GOT3 (cell line): Measurements from ENCODE around the gene KRT78.

Source experiments
- DNase-seq: peaks from one replicate; lab custom pipeline; 2025; ENCODE audit warnings: mixed read lengths; lab: John Stamatoyannopoulos, UW

KRT78 gene

DNA sequence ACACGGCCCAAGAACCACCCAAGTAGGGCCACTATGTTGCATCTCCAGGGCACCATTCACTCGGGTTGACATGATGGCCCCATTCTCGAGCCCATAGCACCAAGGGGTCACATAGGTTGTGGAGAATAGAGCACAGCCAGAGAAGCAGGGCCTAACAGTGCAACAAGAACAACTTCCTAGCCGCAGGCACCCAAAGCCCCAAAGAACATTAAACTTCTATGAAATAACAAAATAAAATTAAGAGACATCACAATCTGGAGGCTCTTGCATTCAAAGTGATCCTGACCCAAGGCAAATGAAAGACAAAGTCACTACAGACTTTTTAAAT is 36.8 kb downstream of the KRT78 start:
- no peak for DNase-seq

- DNase-seq: no peak
Measured at GRCh38 chr12:52811191-52812072, 37.4 kb downstream of the KRT78 start.

- DNase-seq: no peak
Measured at GRCh38 chr12:52810554-52810953, 38.2 kb downstream of the KRT78 start.

- no peak for DNase-seq
Measured at GRCh38 chr12:52809166-52809565, 39.6 kb downstream of the KRT78 start.

- no peak for DNase-seq
Measured at GRCh38 chr12:52808573-52809160, 40.1 kb downstream of the KRT78 start.

GRCh38 chr12:52807544-52808470 is 41.0 kb downstream of the KRT78 start:
- no peak for DNase-seq

DNA sequence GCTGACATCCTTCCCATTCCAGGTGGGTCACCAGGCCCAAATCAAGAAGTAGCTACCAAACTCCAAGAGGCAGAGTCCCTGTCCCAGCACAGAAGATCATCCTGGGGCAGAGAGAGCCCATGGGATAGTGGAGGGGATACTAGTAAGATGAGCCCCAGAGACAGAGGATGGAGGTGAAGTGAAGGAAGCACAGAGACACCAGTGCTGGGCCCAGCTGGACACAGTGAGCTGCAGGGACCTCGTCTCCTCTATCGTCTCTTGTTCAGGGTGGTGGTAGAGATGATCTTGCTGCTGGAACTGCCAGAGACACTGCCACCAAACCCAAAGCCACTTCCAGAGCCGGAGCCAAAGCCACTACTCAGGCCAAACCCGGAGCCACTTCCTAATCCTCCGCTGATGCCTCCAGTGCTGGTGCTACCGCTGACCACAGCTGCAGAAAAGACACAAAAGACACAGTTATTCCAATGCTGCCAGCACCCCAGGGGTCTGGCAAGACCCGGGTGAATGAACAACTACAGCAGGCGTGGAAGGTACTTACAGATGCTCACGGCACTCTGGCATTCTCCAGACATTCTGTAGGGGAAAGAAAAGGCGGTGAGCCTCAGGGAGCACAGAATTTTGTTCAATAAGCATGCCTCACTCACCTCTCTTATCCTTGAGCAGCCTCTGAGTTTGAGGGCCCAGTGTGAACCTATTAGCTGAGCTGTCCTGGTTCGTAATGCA is 41.8 kb downstream of the KRT78 start:
- no peak for DNase-seq

DNA sequence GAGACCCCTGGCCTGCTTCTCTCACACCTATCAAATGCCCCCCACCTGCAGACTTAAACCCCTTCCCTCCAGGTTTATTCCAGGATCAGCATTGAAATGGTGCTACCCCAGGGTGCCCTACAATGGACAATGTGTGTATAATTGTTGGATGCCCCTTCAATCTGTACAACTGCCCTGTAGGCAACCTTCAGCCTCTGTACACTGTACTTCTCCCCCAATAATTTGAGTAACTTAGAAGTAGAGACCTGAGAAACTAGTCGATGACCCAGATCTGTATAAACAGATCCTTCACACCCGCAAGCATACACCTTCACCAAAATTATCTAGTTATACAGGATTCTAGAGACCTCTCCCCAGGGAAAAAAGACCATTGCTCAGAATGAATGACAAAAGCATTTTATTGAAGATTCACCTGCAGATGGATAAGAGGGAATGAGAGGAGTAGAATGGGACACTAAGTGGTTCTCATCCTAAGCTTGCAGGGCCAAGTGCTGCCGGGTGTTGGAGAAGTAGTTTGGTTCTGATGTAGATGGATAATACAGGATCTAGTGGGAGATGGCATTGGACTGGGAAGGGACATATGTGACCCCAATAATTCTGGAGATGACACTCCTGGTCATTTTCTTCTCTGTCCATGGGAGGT is 42.5 kb downstream of the KRT78 start:
- no peak for DNase-seq

DNA sequence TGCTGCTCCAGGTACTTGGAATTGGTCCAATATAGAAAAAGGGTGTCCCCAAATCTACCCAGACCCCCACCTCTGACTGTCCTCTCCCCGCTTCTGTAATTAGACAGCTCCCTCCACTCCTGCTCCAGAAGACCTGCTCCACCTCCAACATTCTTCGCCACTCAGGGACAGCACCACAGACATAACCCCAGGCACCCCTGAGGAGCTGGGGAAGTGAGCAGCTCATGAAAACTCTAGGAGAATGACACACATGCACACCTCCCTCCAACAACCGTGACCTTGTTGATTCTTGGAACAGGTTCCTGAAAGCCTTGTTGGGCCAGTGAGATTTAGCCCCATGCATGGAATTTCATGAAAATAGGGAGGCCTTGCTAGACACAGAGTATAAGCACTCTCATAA is 43.1 kb downstream of the KRT78 start:
- no peak for DNase-seq

DNA sequence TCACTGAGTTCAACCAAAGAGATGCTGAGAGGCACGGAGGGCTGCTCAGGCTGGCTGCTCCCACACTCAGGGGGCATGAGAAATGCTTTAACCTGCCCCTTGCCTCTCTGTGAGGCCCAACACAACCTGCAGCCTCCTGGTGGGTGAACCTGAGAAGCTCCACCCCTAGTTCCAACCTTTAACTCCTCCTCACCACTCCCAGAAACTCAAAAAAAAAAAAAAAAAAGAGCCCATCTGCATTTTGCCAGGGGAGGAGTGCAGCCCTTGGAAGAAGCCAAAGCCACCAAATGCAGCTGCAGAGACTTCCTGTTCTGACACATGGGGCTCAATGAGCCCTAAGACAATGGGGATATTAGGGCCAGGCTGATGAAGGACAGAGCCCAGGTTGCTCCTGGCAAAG is 43.8 kb downstream of the KRT78 start:
- no peak for DNase-seq

DNA sequence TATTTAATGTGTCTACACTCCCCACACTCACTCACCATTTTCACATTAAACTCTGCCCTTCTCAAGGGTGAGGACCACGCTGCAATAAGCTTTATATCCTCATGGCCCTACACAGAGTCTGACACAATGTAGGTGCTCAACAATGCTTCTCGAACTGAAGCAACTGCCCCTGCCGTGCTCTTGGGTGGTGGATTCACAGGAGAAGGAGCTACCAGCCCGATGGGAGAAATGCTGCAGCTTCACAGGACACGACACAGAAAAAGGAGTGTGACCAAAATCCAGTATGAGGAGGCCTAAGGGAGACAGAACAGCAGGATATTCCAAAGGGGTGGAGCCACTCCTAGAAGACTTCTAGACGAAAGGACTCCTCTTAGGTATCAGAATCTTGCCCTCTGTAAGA is 46.4 kb downstream of the KRT78 start:
- DNase-seq: no peak

- no peak for DNase-seq
Measured at GRCh38 chr12:52801773-52802172, 47.0 kb downstream of the KRT78 start.

DNA sequence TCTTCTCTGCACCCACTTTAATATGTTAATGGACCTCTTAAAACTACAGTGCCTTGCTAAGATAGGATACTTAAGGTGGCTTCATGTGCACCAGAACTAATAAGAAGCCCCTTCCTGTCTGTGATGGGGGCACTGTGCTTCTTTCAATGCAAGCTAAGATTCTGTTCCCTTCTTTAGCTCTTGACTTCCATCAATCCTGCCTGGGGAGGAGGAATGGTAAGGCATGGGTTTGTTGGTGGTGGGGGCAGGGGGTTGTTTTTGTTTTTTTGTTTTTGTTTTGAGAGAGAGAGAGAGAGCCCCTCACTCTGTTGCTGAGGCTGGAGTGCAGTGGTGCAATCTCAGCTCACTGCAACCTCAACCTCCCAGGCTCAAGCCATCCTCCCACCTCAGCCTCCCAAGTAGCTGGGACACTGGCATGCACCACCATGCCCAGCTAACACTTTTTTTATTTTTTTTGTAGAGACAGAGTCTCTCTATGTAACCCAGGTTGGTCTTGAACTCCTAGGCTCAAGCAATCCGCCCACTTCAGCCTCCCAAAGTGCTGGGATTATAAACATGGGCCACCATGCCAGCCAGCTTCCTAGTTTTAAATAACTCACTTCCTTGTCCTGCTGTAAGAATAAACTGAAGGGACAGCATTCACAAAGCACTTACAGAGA is 48.4 kb downstream of the KRT78 start:
- DNase-seq: no peak

GRCh38 chr12:52799505-52800211 is 49.1 kb downstream of the KRT78 start:
- no peak for DNase-seq

- DNase-seq: no peak
Measured at GRCh38 chr12:52798671-52799504, 49.9 kb downstream of the KRT78 start.

DNA sequence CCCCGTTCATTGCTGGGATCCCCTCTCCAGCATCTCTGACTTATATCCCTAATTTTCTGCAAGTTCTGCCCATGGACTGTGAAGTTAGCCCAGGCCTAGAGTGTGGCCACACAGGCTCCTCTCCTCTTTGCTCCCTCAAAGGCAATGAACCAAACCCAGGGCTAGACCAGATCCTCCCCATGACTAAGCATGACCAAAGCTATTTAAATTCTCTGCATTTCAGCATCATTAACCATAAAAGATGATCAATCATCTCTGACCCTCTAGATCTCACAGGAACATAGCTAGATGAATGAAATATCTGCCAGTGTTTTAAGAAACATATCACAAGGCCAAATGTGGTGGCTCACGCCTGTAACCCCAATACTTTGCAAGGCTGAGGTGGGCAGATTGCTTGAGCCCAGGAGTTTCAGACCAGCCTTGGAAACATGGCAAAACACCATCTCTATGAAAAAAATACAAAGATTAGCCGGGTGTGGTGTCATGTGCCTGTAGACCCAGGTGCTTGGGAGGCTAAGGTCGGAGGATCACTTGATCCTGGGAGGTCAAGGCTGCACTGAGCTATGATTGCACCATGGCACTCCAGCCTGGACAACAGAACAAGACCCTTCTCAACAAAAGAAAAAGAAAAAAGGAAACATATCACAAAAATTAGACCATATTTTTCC is 50.7 kb downstream of the KRT78 start:
- no peak for DNase-seq

DNA sequence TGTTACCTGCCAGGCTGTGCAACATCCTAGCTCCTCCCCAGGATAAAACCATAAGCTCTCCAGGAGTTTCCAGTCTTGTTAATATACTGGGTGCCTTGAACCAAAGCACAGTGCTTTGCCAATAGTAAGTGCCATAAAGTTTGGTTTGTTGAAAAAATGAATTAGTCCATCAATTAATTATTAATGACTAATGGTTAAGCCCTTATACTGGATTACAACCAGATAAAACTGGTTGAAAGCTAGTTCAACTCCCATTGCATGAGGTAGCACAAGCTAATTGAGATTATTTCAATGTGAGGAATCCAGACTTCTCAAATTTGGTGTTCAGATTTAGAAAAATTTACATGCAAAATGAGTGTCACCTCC is 51.3 kb downstream of the KRT78 start:
- no peak for DNase-seq

DNA sequence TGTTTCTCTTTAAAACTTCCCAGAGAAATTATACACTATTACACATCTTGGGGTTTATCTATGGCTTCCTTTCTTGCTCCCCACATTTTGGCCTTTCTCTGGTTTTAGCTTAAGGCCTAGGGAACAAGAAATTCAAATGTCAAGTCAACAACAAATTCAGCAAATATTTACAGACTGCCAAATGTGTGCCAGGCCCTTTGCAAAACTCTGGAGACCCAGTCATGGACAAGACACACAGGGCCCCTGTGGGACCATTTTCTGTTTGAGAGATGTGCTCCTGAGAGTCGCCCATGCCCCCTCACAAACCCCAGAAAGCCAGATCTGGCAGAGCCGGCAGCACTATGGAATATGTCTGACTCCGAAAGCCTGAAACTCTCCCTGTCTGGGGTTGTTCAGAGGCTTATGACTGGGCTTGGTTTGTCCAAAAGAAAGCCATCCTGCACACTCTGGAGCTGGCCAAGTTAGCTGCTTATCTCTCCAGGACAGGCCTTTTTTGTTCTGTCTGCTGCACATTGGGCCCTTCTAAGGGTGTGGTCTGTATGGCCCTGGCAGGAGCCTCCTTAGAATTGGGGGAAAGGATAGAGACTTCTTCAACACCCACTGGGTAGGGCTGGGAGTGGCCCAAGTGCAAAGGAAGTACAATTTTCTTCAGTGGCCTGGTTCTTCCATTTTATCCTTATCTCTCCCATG is 51.8 kb downstream of the KRT78 start:
- DNase-seq: no peak
